Heart left ventricle (tissue), 16 donors: ENCODE data around the gene VMAC. TPM values are rescaled to one million over a fixed set of nuclear protein-coding genes. Genes with fewer than 3 reads are reported as not detected.

Experiments
- ATAC-seq, 4 donors: fragments of 200-7000 bp; cut with Tn5 transposase; one replicate each; pipeline ENCODE4 v1.9.1; 2020 to 2022; ENCODE audit warnings: moderate library complexity in 4 of 4, mild to moderate bottlenecking in 3 of 4, moderate number of reproducible peaks in 1 of 4
- DNase-seq, 5 donors: peaks; one replicate each; pipeline ENCODE4 v3.0.0-alpha.2; 2020
- H3K27ac ChIP-seq, 12 donors: fragments of 200-600 bp; sonication (generic) in 4 of 12; one replicate each; pipeline versions ENCODE4 v1.5.0 to v1.8.0; 2016 to 2022; ENCODE audit warnings: mild to moderate bottlenecking in 2 of 12
- H3K27me3 ChIP-seq, 9 donors: fragments of 200-600 bp; sonication (generic) in 2 of 9; one replicate each; pipeline versions ENCODE4 v1.5.1 to v1.8.0; 2016 to 2022; ENCODE audit warnings: mild to moderate bottlenecking in 3 of 9
- H3K36me3 ChIP-seq, 9 donors: fragments of 200-600 bp; sonication (generic) in 2 of 9; one replicate each; pipeline versions ENCODE4 v1.5.0 to v1.8.0; 2018 to 2022; ENCODE audit warnings: mild to moderate bottlenecking in 2 of 9
- H3K4me1 ChIP-seq, 12 donors: fragments of 200-600 bp; sonication (generic) in 4 of 12; one replicate each; pipeline versions ENCODE4 v1.5.0 to v1.8.0; 2016 to 2022; ENCODE audit warnings: mild to moderate bottlenecking in 3 of 12
- H3K4me3 ChIP-seq, 12 donors: fragments of 200-600 bp; sonication (generic) in 4 of 12; one replicate each; pipeline versions ENCODE4 v1.5.0 to v1.8.0; 2017 to 2022; ENCODE audit warnings: mild to moderate bottlenecking in 9 of 12, moderate library complexity in 4 of 12
- H3K9me3 ChIP-seq, 12 donors: fragments of 200-600 bp; sonication (generic) in 4 of 12; one replicate each; pipeline versions ENCODE4 v1.5.0 to v1.8.0; 2016 to 2022; ENCODE audit warnings: mild to moderate bottlenecking in 1 of 12
- POLR2A ChIP-seq, 2 donors: fragments of 450-650 bp; IDR thresholded peaks; one replicate each; pipeline ENCODE4 v1.6.1; 2017; ENCODE audit warnings: antibody characterized with exemption in 2 of 2, mild to moderate bottlenecking in 2 of 2, moderate library complexity in 2 of 2
- WGBS, 4 donors: extraction: QIAGEN DNeasy Blood & Tissue Kit in 2 of 4; methylation state at CpG; one replicate each; pipeline versions ENCODE4 v1.1.5 to v1.1.7; 2013 to 2018; 5-methylcytosine and 5-hydroxymethylcytosine counted together
- intact Hi-C, 10 donors: fragments of 100-400 bp; cut with DNase I; formaldehyde crosslinking; loops; one replicate each; pipeline versions ENCODE4 v1.11.1 to v1.14.2; 2022
- polyA plus RNA-seq, 2 donors: library from polyadenylated mRNA; stranded (reverse); fragments of 200-250 nt; gene quantifications; one replicate each; pipeline ENCODE4 v1.2.3, GENCODE V29; 2013
- total RNA-seq, 9 donors: library from RNA; depleted of rRNA in 2 of 9; stranded (reverse); fragments of >200 nt in 2 of 9; fragmentation: NEBNext Ultra II Directional in 3 of 9; extraction: Animal tissue kit (Norgen Biotek cat#: 25700) in 3 of 9; gene quantifications; one replicate each; pipeline versions ENCODE4 v1.1.0 to v1.2.4, GENCODE V29; 2016 to 2023
- TF ChIP-seq, protein P1 (sequence below), 12 donors: fragments of 200-600 bp; sonication (generic) in 4 of 12; IDR thresholded peaks; one replicate each; pipeline versions ENCODE4 v1.5.0 to v1.8.0; 2018 to 2022; ENCODE audit warnings: antibody characterized with exemption in 12 of 12, mild to moderate bottlenecking in 5 of 12
- donor health status: ischemic (EF 13 %, LVEDD 7.1; RV severe dilation, severe dysfunction).
- donor health status: healthy with polysubstance abuse.
- donor health status: DM: no; HTN: yes; CAD: no.
- donor health status: DM: no; HTN: no; CAD: no.
- donor health status: ischemic (EF 25% LVEDD 6.9; RV normal size, moderate dysfunction).
- donor health status: ischemic (EF 25% LVEDD 5.7; RV mildly dilated, moderate dysfunction).
- donor health status: healthy.
- donor health status: DM: yes; HTN: yes; CAD: no.
- donor health status: ischemic (EF 35%, LVEDD 5.7; RV mildly dilated, moderate dysfunction).
- donor health status: nonischemic (EF 11% LVEDD 7.7; RV severe dilation, severe dysfunction).
- donor health status: DM: yes; HTN: yes; CAD: no.
- donor health status: PGD.
- donor health status: ischemic (EF 29% LVEDD 5.4; RV normal size, mild dysfunction).
- donor health status: nonischemic (EF 23%, LVEDD 6.1; RV moderate dilation, normal function).

VMAC gene
- total and polyA plus RNA-seq, 11 donors, result 1.3 to 3.9 (median 2.3) TPM

DNA sequence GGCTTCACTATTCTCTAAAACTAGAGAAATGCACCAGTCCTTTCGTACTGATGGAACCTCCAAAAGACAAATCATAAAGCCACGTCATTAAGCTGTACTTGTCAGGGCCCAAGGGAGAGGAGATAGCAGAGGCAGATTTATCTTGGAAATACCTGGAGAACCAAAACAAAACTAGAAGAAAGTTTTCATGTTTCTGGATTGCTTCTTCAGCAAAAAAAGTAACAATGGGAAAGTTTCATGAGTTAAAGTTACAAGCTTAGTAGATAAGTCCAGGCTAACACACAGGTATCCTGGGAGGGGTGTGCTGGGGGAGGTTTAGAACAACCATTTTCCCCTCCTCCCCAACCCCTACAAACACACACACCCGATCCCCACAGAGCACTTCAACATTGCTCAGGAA is 51.7 kb downstream of the VMAC start:
- intact Hi-C loops, result no loop called here
- ATAC-seq (no peak), DNase-seq (no peak)
- H3K36me3 ChIP-seq, result peaks cover 0 to 9% (median 0%) of the 10 kb centered on the region in 9 donors
- H3K9me3 ChIP-seq, result no peaks in the 10 kb centered on the region
- WGBS, 4 donors, result 44 to 63% (median 53%) methylated on average over 3 of the region's 3 CpGs
- H3K4me1 ChIP-seq, result peaks cover 22 to 100% (median 84%) of the 10 kb centered on the region in 12 donors
- TF ChIP-seq POLR2A (IDR thresholded peaks at IDR 0.05), result no peak
- TF ChIP-seq, protein P1, sequence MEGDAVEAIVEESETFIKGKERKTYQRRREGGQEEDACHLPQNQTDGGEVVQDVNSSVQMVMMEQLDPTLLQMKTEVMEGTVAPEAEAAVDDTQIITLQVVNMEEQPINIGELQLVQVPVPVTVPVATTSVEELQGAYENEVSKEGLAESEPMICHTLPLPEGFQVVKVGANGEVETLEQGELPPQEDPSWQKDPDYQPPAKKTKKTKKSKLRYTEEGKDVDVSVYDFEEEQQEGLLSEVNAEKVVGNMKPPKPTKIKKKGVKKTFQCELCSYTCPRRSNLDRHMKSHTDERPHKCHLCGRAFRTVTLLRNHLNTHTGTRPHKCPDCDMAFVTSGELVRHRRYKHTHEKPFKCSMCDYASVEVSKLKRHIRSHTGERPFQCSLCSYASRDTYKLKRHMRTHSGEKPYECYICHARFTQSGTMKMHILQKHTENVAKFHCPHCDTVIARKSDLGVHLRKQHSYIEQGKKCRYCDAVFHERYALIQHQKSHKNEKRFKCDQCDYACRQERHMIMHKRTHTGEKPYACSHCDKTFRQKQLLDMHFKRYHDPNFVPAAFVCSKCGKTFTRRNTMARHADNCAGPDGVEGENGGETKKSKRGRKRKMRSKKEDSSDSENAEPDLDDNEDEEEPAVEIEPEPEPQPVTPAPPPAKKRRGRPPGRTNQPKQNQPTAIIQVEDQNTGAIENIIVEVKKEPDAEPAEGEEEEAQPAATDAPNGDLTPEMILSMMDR (IDR thresholded peaks at IDR 0.05), result no peak
- no peaks in the 10 kb centered on the region for H3K27me3 ChIP-seq
- H3K27ac ChIP-seq, result peak overlapping the region in 7 of 12 donors; percentile 32 to 85 (median 66)
- no peak overlapping the region for H3K4me3 ChIP-seq

DNA sequence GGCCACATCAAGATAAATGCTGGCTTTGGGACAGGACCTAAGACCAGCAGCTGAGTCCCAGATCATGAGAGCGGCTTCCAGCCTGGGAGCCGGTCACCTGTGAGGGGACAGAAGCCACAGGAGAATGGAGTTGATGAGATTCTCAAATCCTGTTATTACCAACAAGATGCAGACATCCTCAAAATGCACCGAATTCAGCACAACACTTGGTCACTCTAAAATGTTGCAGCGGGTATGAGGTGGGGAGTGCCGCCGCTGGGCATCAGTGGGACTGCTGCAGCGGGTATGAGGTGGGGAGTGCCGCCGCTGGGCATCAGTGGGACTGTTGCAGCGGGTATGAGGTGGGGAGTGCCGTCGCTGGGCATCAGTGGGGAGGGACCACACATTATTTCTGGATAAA is 52.1 kb downstream of the VMAC start:
- no peak overlapping the region for H3K4me3 ChIP-seq
- no peak for ATAC-seq
- intact Hi-C loops, result no loop called here
- TF ChIP-seq POLR2A (IDR thresholded peaks at IDR 0.05), result no peak
- TF ChIP-seq, protein P1 (IDR thresholded peaks at IDR 0.05), result no peak
- peaks cover 22 to 100% (median 84%) of the 10 kb centered on the region in 12 donors for H3K4me1 ChIP-seq
- peak overlapping the region in 6 of 12 donors; percentile 32 to 85 (median 70) for H3K27ac ChIP-seq
- peak in 2 of 5 donors; percentile 23 to 28 for DNase-seq
- H3K9me3 ChIP-seq, result no peaks in the 10 kb centered on the region
- WGBS, 4 donors, result 80 to 85% (median 81%) methylated on average over 11 to 12 of the region's 12 CpGs
- H3K36me3 ChIP-seq, result peaks cover 0 to 9% (median 0%) of the 10 kb centered on the region in 9 donors
- H3K27me3 ChIP-seq, result no peaks in the 10 kb centered on the region

DNA sequence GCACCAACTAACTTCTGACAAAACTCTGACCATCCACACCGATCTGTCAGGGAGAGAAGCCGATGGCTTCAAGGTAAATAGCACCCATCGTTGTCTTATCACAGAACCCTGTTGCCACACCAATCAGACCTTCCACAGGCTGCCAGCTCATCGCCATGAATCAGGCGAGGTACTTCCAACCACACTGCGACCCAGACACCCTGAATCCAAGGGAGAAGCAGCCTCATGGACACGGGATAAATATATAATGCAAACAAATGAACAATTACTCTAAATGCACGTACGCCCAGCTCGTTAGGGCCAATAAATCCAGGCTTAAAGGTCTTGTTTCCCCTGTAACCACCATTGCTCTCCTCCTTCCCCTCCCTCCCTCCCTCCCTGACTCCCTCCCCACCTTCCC is 52.5 kb downstream of the VMAC start:
- peaks cover 20 to 100% (median 84%) of the 10 kb centered on the region in 12 donors for H3K4me1 ChIP-seq
- no peak overlapping the region for H3K4me3 ChIP-seq
- 67 to 74% (median 71%) methylated on average over 10 of the region's 10 CpGs for WGBS, 4 donors
- H3K36me3 ChIP-seq, result peaks cover 0 to 9% (median 0%) of the 10 kb centered on the region in 9 donors
- no peaks in the 10 kb centered on the region for H3K9me3 ChIP-seq
- H3K27ac ChIP-seq, result peak overlapping the region in 4 of 12 donors; percentile 24 to 85 (median 80)
- DNase-seq (peak in 1 of 5 donors; percentile 30), ATAC-seq (no peak)
- no peaks in the 10 kb centered on the region for H3K27me3 ChIP-seq
- TF ChIP-seq POLR2A (IDR thresholded peaks at IDR 0.05), result no peak
- intact Hi-C loops, result no loop called here

DNA sequence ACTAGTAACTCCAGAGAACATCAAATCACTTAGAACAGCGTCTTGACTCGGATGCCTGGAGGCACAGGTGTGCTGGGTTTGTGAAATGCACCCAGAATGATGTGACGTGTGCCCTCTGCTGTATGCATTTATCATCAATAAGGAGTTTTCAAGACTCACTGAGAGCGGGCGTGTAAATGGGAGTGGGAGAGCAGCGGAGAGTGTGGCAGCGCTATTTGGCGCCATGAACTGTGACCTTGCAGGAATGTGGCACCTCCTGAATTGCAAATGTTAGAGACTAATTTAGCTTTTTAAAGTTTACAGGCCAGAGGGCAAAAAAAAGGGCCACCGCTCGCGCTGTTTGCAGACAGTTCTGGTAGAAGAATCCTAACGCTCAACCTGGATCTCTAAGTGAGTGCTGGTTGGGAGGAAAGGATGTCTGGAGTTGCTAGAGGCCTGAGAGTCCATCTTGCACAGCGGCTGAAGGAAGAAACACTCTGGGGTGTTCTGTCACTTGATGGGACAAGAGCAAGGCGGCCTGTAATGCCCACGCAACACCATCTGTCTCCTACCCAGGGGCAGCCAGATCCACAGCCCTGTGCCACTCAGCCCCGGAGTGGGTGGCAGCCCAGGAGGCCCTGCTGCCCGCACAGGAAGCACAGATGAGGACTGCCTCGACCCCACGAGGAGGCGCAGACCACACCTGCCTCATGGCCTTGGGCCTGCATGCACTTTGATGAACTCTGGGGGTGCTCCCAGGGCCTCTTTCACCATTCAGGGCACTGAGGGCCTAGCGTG is 53.6 kb downstream of the VMAC start:
- Histone ChIP-seq H3K36me3 (peaks cover 0 to 9% (median 0%) of the 10 kb centered on the region in 9 donors), H3K27ac (peak overlapping the region in 7 of 12 donors; percentile 15 to 85 (median 62)), H3K27me3 (no peaks in the 10 kb centered on the region), H3K4me3 (no peak overlapping the region), H3K9me3 (no peaks in the 10 kb centered on the region), H3K4me1 (peaks cover 23 to 100% (median 84%) of the 10 kb centered on the region in 12 donors)
- DNase-seq (peak in 1 of 5 donors; percentile 30), ATAC-seq (no peak)
- no peak for TF ChIP-seq POLR2A (IDR thresholded peaks at IDR 0.05)
- TF ChIP-seq, protein P1 (IDR thresholded peaks at IDR 0.05), result no peak
- WGBS, 4 donors, result 86 to 89% (median 87%) methylated on average over 15 to 21 of the region's 21 CpGs
- intact Hi-C loops, result no loop called here
